Measurements from ENCODE around the gene RXRA.

DNA sequence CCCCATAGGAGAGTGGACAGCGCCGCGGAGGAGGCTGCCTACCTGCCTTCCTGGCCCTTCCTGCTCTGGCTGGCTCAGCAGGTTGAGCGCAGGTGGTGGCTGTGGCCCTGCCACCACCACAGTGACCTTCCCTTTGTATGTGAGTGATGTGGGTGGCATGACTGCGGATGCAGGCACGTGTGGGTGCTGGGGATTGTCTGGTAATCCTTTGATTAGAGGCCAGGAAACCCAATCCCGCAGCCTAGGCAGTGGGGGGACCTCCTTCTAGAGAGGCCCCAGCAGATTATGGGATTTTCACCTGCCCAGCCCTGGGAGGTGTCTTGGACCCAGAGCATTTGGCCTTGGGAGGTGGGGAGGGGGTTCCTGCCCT is 16.5 kb downstream of the RXRA start:
- TF ChIP-seq, protein P1, sequence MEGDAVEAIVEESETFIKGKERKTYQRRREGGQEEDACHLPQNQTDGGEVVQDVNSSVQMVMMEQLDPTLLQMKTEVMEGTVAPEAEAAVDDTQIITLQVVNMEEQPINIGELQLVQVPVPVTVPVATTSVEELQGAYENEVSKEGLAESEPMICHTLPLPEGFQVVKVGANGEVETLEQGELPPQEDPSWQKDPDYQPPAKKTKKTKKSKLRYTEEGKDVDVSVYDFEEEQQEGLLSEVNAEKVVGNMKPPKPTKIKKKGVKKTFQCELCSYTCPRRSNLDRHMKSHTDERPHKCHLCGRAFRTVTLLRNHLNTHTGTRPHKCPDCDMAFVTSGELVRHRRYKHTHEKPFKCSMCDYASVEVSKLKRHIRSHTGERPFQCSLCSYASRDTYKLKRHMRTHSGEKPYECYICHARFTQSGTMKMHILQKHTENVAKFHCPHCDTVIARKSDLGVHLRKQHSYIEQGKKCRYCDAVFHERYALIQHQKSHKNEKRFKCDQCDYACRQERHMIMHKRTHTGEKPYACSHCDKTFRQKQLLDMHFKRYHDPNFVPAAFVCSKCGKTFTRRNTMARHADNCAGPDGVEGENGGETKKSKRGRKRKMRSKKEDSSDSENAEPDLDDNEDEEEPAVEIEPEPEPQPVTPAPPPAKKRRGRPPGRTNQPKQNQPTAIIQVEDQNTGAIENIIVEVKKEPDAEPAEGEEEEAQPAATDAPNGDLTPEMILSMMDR (IDR thresholded peaks at IDR 0.05), result no peak
- TF ChIP-seq POLR2A (IDR thresholded peaks at IDR 0.05), result no peak
